Calu3 (cell line): ENCODE data around the gene ATF7IP. TPM values are rescaled to one million over a fixed set of nuclear protein-coding genes. Genes with fewer than 3 reads are reported as not detected.
"Not testable (repeated sequence)": the region's sequence is repeated elsewhere in the genome, so short reads cannot be mapped to it uniquely, and the experiment has no call there.

ENCODE experiments used
- BruUV-seq: library from RNA; stranded (reverse); fragments of 400-500 nt; replicated peaks from 2 replicates; lab custom pipeline; 2021; lab: Mats Ljungman, UMichigan
- CTCF ChIA-PET: fragments of 300-600 bp; sonication (Branson Sonifier 250); formaldehyde crosslinking; loops from one replicate; lab custom pipeline; 2022; ENCODE audit warnings: antibody characterized with exemption; lab: Charles Lee
- DNase-seq: peaks from one replicate; pipeline ENCODE4 v3.0.0; 2022
- H3K27ac Mint-ChIP-seq: one replicate; pipeline ENCODE4 v1.8.0; 2022; ENCODE audit warnings: mixed read lengths; ENCODE audit not compliant: unreplicated experiment
- H3K27me3 Mint-ChIP-seq: one replicate; pipeline ENCODE4 v1.8.0; 2022; ENCODE audit warnings: mixed read lengths; ENCODE audit not compliant: unreplicated experiment
- H3K36me3 Mint-ChIP-seq: one replicate; pipeline ENCODE4 v1.8.0; 2022; ENCODE audit warnings: mild to moderate bottlenecking, moderate library complexity, mixed read lengths; ENCODE audit not compliant: insufficient read depth, unreplicated experiment
- H3K4me1 Mint-ChIP-seq: one replicate; pipeline ENCODE4 v1.8.0; 2022; ENCODE audit warnings: mild to moderate bottlenecking, low read depth, mixed read lengths; ENCODE audit not compliant: unreplicated experiment
- H3K4me3 Mint-ChIP-seq: one replicate; pipeline ENCODE4 v1.8.0; 2022; ENCODE audit warnings: mild to moderate bottlenecking, low read depth, moderate library complexity, mixed read lengths; ENCODE audit not compliant: unreplicated experiment
- H3K9me3 Mint-ChIP-seq: one replicate; pipeline ENCODE4 v1.8.0; 2022; ENCODE audit warnings: low read depth, mixed read lengths; ENCODE audit not compliant: unreplicated experiment
- CTCF ChIP-seq: fragments of 200-600 bp; IDR thresholded peaks from one replicate; pipeline ENCODE4 v1.8.0; 2022; ENCODE audit warnings: antibody characterized with exemption; ENCODE audit not compliant: unreplicated experiment
- intact Hi-C: fragments of 100-400 bp; cut with micrococcal nuclease; formaldehyde crosslinking; loops from one replicate; pipeline ENCODE4 v1.10.0; 2022; ENCODE audit not compliant: unreplicated experiment
- total RNA-seq: library from RNA; stranded (reverse); gene quantifications from 2 replicates; pipeline ENCODE4 v1.2.3, GENCODE V29; 2022

ATF7IP gene
- total RNA-seq, 1 experiment from 2014 or later, result 72.7 TPM

DNA sequence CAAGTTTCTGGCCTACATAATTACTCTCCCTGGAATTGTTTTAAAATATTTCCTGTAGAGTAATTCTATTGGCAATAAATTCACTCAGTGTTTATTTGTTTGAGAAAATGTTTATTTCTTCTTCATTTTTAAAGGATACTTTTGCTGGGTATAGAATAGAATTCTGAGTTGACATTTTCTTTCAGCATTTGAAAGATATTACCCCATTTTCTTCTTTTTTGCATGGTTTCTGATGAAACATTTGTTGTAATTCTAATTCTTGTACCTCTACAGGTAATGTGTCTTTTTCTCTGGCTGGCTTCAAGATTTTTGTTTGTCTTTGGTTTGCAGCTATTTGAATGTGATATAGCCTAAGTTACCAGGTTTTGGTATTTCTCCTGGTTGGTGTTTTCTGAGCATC is 25.1 kb upstream of the ATF7IP start:
- H3K36me3 Mint-ChIP-seq, result no peaks in the 10 kb centered on the region
- no peak overlapping the region for H3K4me3 Mint-ChIP-seq
- no peaks in the 10 kb centered on the region for H3K4me1 Mint-ChIP-seq
- H3K27me3 Mint-ChIP-seq, result no peaks in the 10 kb centered on the region
- CTCF ChIA-PET, result interaction anchor here (0.7 kb wide), 1 partner anchor 39 kb away, joined by 3 read pairs; no protein-coding TSS in a partner anchor
- H3K27ac Mint-ChIP-seq, result no peak overlapping the region
- peaks cover 19% of the 10 kb centered on the region for H3K9me3 Mint-ChIP-seq
- intact Hi-C loops, result no loop called here
- TF ChIP-seq CTCF, result no peak
- BruUV-seq, result no TSS peak
- DNase-seq, result no peak

DNA sequence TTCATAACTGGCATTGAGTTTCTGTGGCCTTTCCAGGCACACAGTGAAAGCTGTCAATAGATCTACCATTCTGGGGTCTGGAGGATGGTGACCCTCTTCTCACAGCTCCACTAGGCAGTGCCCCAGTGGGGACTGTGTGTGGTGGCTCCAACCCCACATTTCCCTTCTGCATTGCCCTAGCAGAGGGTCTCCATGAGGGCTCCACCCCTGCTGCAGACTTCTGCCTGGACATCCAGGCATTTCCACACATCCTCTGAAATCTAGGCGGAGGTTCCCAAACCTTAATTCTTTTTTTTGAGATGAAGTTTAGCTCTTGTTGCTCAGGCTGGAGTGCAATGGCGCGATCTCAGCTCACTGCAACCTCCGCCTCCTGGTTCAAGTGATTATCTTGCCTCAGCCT is 14.0 kb upstream of the ATF7IP start:
- not testable (repeated sequence) for H3K27me3 Mint-ChIP-seq
- H3K9me3 Mint-ChIP-seq, result peaks cover 17% of the 10 kb centered on the region

DNA sequence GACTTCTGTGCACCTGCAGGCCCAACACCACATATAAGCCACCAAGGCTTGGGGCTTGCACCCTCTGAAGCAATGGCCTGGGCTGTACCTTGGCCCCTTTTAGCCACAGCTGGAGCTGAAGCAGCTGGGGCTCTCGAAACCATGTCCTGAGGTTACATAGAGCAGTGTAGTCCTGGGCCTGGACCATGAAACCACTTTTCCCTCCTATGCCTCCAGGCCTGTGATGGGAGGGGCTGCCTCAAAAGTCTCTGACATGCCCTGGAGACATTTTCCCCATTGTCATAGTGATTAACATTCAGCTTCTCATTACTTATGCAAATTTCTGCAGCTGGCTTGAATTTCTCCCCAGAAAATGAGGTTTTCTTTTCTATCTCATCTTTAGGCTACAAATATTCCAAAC is 13.4 kb upstream of the ATF7IP start:
- CTCF ChIA-PET, DNase-seq, H3K27me3 Mint-ChIP-seq, intact Hi-C loops, H3K27ac Mint-ChIP-seq, BruUV-seq, H3K36me3 Mint-ChIP-seq, H3K4me3 Mint-ChIP-seq: not testable (repeated sequence)
- H3K9me3 Mint-ChIP-seq, result peaks cover 17% of the 10 kb centered on the region
- peaks cover 17% of the 10 kb centered on the region for H3K4me1 Mint-ChIP-seq

More for the DNA sequence above, 14.0 kb upstream of the ATF7IP start:
- DNase-seq, H3K27ac Mint-ChIP-seq, BruUV-seq, intact Hi-C loops, CTCF ChIA-PET, H3K36me3 Mint-ChIP-seq, H3K4me3 Mint-ChIP-seq: not testable (repeated sequence)
- peaks cover 12% of the 10 kb centered on the region for H3K4me1 Mint-ChIP-seq

DNA sequence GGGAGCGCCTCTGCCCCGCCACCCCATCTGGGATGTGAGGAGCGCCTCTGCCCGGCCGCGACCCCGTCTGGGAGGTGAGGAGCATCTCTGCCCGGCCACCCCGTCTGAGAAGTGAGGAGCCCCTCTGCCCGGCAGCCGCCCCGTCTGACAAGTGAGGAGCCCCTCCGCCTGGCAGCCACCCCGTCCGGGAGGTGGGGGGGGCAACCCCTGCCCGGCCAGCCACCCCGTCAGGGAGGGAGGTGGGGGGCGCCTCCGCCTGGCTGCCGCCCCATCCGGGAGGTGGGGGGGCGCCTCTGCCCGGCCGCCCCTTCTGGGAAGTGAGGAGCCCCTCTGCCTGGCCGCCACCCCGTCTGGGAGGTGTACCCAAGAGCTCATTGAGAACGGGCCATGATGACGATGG is 10.8 kb upstream of the ATF7IP start:
- intact Hi-C loops, H3K27ac Mint-ChIP-seq, BruUV-seq, H3K36me3 Mint-ChIP-seq, H3K4me3 Mint-ChIP-seq, DNase-seq, H3K27me3 Mint-ChIP-seq, CTCF ChIA-PET: not testable (repeated sequence)
- Mint-ChIP-seq H3K9me3 (peaks cover 17% of the 10 kb centered on the region), H3K4me1 (peaks cover 18% of the 10 kb centered on the region)

DNA sequence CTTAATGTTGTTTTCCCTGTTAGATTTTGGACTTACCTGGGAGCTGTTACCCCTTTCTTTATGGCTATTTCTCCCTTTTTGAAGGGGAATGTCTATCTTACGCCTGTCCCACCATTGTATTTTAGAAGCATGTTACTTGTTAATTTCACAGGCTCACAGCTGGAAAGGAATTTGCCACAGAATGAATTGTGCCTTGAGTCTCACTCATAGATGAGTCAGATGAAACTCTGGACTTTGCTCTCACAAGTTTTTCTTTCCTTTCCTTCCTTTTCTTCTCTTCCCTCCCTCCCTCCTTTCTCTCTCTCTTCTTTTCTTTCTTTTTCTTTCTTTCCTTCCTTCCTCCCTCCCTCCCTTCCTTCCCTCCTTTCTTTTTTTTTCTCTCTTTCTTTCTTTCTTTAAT is 9.3 kb upstream of the ATF7IP start:
- peaks cover 7% of the 10 kb centered on the region for H3K9me3 Mint-ChIP-seq
- CTCF ChIA-PET, result interaction anchor here (1.0 to 1.1 kb wide), 2 partner anchors 9 to 118 kb away, joined by 3 to 4 read pairs; partner anchors contain the start of gene ATF7IP
- peak overlapping the region; percentile 64 for H3K27ac Mint-ChIP-seq
- DNase-seq, result no peak
- H3K4me1 Mint-ChIP-seq, result peaks cover 18% of the 10 kb centered on the region
- H3K4me3 Mint-ChIP-seq, result peak overlapping the region; percentile 50
- TF ChIP-seq CTCF, result no peak
- H3K36me3 Mint-ChIP-seq, result peaks cover 4% of the 10 kb centered on the region
- BruUV-seq, result no TSS peak
- H3K27me3 Mint-ChIP-seq, result no peaks in the 10 kb centered on the region
- intact Hi-C loops, result no loop called here

DNA sequence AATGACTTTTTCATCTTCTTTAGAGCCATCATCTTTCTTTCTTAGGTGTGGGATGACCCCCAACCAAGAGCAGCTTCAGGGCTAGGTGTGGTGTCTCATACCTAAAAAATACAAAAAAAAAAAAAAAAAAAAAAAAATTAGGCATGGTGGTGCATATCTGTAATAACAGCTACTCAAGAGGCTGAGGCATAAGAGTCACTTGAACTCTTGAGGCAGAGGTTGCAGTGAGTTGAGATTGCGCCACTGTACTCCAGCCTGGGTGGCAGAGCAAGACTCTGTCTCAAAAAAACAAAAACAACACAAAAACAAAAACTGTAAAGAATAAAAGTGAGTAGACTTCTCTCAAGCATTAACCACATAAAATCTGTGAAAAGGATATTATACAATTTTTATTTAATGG is 8.0 kb upstream of the ATF7IP start:
- Mint-ChIP-seq H3K36me3 (peaks cover 4% of the 10 kb centered on the region), H3K4me3 (peak overlapping the region; percentile 50), H3K4me1 (peaks cover 18% of the 10 kb centered on the region), H3K9me3 (peaks cover 7% of the 10 kb centered on the region), H3K27ac (no peak overlapping the region), H3K27me3 (no peaks in the 10 kb centered on the region)
- no peak for DNase-seq
- no TSS peak for BruUV-seq
- intact Hi-C loops, result no loop called here
- no peak for TF ChIP-seq CTCF
- CTCF ChIA-PET, result interaction anchor here (0.6 kb wide), 1 partner anchor 89 kb away, joined by 3 read pairs; no protein-coding TSS in a partner anchor
